Measurements from ENCODE around the gene PPT2.
"Not testable (repeated sequence)": the region's sequence is repeated elsewhere in the genome, so short reads cannot be mapped to it uniquely, and the experiment has no call there.

The PPT2 gene

GRCh38 chr6:32187009-32187709 is 33.2 kb downstream of the PPT2 start:
- no peaks in the 10 kb centered on the region for H3K9me3 ChIP-seq (replicated peaks; ENCODE audit: insufficient read depth, low read length)
- 0 out of 2 replicates have a peak, but pooled peaks cover 6% of the 10 kb centered on the region for H3F3A ChIP-seq (ENCODE audit: insufficient read depth, low read length)
- no peak for DNase-seq
- H3K4me1 ChIP-seq (ENCODE audit: low read length) = peaks cover 14% of the 10 kb centered on the region
- H3K79me2 ChIP-seq (ENCODE audit: low read length) = peaks cover 27% of the 10 kb centered on the region
- H3K9me2 ChIP-seq (replicated peaks; ENCODE audit: insufficient read depth, low read length) = no peaks in the 10 kb centered on the region
- H3K27me3 ChIP-seq (replicated peaks; ENCODE audit: insufficient read depth, low read length) = no peaks in the 10 kb centered on the region
- TF ChIP-seq EZH2 (optimal IDR thresholded peaks at IDR 0.05; ENCODE audit: low read depth, low read length) = no peak
- no peak for TF ChIP-seq CTCF (IDR thresholded peaks at IDR 0.05; ENCODE audit: low read length)
- no peak overlapping the region for H3K9ac ChIP-seq (ENCODE audit: low read length)
- H4K20me1 ChIP-seq (ENCODE audit: insufficient read depth, low read length) = no peaks in the 10 kb centered on the region
- no peak overlapping the region for H2AFZ ChIP-seq (ENCODE audit: low read length)
- no peaks in the 10 kb centered on the region for H3K36me3 ChIP-seq (replicated peaks; ENCODE audit: insufficient read depth, low read length)
- H3K27ac ChIP-seq (ENCODE audit: low read length) = no peak overlapping the region
- H3K4me3 ChIP-seq (ENCODE audit: low read length) = no peak overlapping the region
- no peak overlapping the region for H3K4me2 ChIP-seq (ENCODE audit: low read depth, low read length)

- not testable (repeated sequence) for H4K20me1 ChIP-seq (ENCODE audit: insufficient read depth, low read length); DNase-seq; H3K9me3 ChIP-seq (replicated peaks; ENCODE audit: insufficient read depth, low read length); H3F3A ChIP-seq (ENCODE audit: insufficient read depth, low read length); H3K4me2 ChIP-seq (ENCODE audit: low read depth, low read length); H3K9ac ChIP-seq (ENCODE audit: low read length); H3K4me3 ChIP-seq (ENCODE audit: low read length); H3K9me2 ChIP-seq (replicated peaks; ENCODE audit: insufficient read depth, low read length); H3K27ac ChIP-seq (ENCODE audit: low read length); H3K27me3 ChIP-seq (replicated peaks; ENCODE audit: insufficient read depth, low read length); H2AFZ ChIP-seq (ENCODE audit: low read length); H3K36me3 ChIP-seq (replicated peaks; ENCODE audit: insufficient read depth, low read length)
- Histone ChIP-seq H3K79me2 (ENCODE audit: low read length) (peaks cover 32% of the 10 kb centered on the region), H3K4me1 (ENCODE audit: low read length) (peaks cover 16% of the 10 kb centered on the region)
Observed at GRCh38 chr6:32187725-32188380, 33.9 kb downstream of the PPT2 start.

GRCh38 chr6:32188381-32189068 is 34.6 kb downstream of the PPT2 start:
- Histone ChIP-seq H4K20me1 (ENCODE audit: insufficient read depth, low read length) (no peaks in the 10 kb centered on the region), H3K27ac (ENCODE audit: low read length) (no peak overlapping the region), H2AFZ (ENCODE audit: low read length) (no peak overlapping the region), H3F3A (ENCODE audit: insufficient read depth, low read length) (peaks cover 7% of the 10 kb centered on the region; the same call in 1 of the 2 replicates), H3K4me3 (ENCODE audit: low read length) (peak overlapping the region; percentile 58; the same call in 1 of the 2 replicates), H3K27me3 (replicated peaks; ENCODE audit: insufficient read depth, low read length) (no peaks in the 10 kb centered on the region), H3K36me3 (replicated peaks; ENCODE audit: insufficient read depth, low read length) (no peaks in the 10 kb centered on the region), H3K4me1 (ENCODE audit: low read length) (peaks cover 19% of the 10 kb centered on the region), H3K9me2 (replicated peaks; ENCODE audit: insufficient read depth, low read length) (no peaks in the 10 kb centered on the region), H3K9ac (ENCODE audit: low read length) (peak overlapping the region; percentile 76; the same call in 1 of the 2 replicates), H3K79me2 (ENCODE audit: low read length) (peaks cover 32% of the 10 kb centered on the region), H3K9me3 (replicated peaks; ENCODE audit: insufficient read depth, low read length) (no peaks in the 10 kb centered on the region), H3K4me2 (ENCODE audit: low read depth, low read length) (peak overlapping the region; percentile 97; the same call in 1 of the 2 replicates)
- DNase-seq = no peak
- no peak for TF ChIP-seq CTCF (IDR thresholded peaks at IDR 0.05; ENCODE audit: low read length)
- TF ChIP-seq EZH2phosphoT487 (IDR thresholded peaks at IDR 0.05; ENCODE audit: low read length) = no peak
- TF ChIP-seq EZH2 (optimal IDR thresholded peaks at IDR 0.05; ENCODE audit: low read depth, low read length) = no peak
